ENCODE results near the gene SHROOM3.

GRCh38 chr4:76712564-76712963, 277.5 kb downstream of the SHROOM3 start:
- TF ChIP-seq CTCF (IDR thresholded peaks at IDR 0.05) (no peak), POLR2A (IDR thresholded peaks at IDR 0.05) (no peak)

Data from adrenal gland (tissue), 5 donors.